HCEC 1CT (cell line): ENCODE measurements around the gene DTWD2.
A peak's percentile ranks its signal among the peaks of the same experiment; 100 is the strongest.
"Not testable (repeated sequence)": the region's sequence is repeated elsewhere in the genome, so short reads cannot be mapped to it uniquely, and the experiment has no call there.

Experiments used
- DNase-seq: peaks from one replicate; pipeline ENCODE4 v3.0.0-alpha.2; 2017

Gene DTWD2

GRCh38 chr5:118987988-118988865, at the start of gene DTWD2:
DTWD2 (minus strand) TSS chr5:118988547; CDS start chr5:118988511, 36 bp downstream.
- peak; percentile 86 for DNase-seq

- no peak for DNase-seq
These were observed 49.3 kb upstream of the DTWD2 start for GRCh38 chr5:119037496-119038215.

- peak; percentile 87 for DNase-seq
These were observed 47.9 kb upstream of the DTWD2 start for GRCh38 chr5:119036101-119036762.

- DNase-seq: no peak
These were observed 44.8 kb upstream of the DTWD2 start for GRCh38 chr5:119033135-119033534.

GRCh38 chr5:119032656-119033055, 44.3 kb upstream of the DTWD2 start:
- DNase-seq: no peak

- no peak for DNase-seq
These were observed 43.6 kb upstream of the DTWD2 start for GRCh38 chr5:119031905-119032304.

GRCh38 chr5:119031011-119031886, 42.9 kb upstream of the DTWD2 start:
- DNase-seq: no peak

GRCh38 chr5:119028575-119028974, 40.2 kb upstream of the DTWD2 start:
- no peak for DNase-seq

GRCh38 chr5:119022773-119023172, 34.4 kb upstream of the DTWD2 start:
- no peak for DNase-seq

- DNase-seq: peak; percentile 54
These were observed 33.8 kb upstream of the DTWD2 start for GRCh38 chr5:119022017-119022745.

GRCh38 chr5:119021149-119021732, 32.9 kb upstream of the DTWD2 start:
- DNase-seq: no peak

GRCh38 chr5:119019949-119020348, 31.6 kb upstream of the DTWD2 start:
- DNase-seq: no peak

- DNase-seq: no peak
These were observed 31.2 kb upstream of the DTWD2 start for GRCh38 chr5:119019501-119019900.

- peak; percentile 55 for DNase-seq
These were observed 29.6 kb upstream of the DTWD2 start for GRCh38 chr5:119017994-119018393.

- DNase-seq: no peak
These were observed 27.9 kb upstream of the DTWD2 start for GRCh38 chr5:119016125-119016774.

GRCh38 chr5:119011186-119011585, 22.8 kb upstream of the DTWD2 start:
- no peak for DNase-seq

- DNase-seq: no peak
These were observed 21.9 kb upstream of the DTWD2 start for GRCh38 chr5:119010206-119010605.

- no peak for DNase-seq
These were observed 20.8 kb upstream of the DTWD2 start for GRCh38 chr5:119009131-119009530.

- DNase-seq: no peak
These were observed 11.3 kb upstream of the DTWD2 start for GRCh38 chr5:118999696-119000095.

GRCh38 chr5:118998861-118999260, 10.5 kb upstream of the DTWD2 start:
- not testable (repeated sequence) for DNase-seq

GRCh38 chr5:118996098-118996497, 7.8 kb upstream of the DTWD2 start:
- no peak for DNase-seq
